HG03565 (cell line): ENCODE measurements around the gene TBC1D9B.

ENCODE experiments used
- ATAC-seq: cut with Tn5 transposase; IDR thresholded peaks from one replicate; pipeline ENCODE4 v1.9.1; 2021; ENCODE audit warnings: mild to moderate bottlenecking, moderate library complexity; ENCODE audit not compliant: unreplicated experiment

The TBC1D9B gene

DNA sequence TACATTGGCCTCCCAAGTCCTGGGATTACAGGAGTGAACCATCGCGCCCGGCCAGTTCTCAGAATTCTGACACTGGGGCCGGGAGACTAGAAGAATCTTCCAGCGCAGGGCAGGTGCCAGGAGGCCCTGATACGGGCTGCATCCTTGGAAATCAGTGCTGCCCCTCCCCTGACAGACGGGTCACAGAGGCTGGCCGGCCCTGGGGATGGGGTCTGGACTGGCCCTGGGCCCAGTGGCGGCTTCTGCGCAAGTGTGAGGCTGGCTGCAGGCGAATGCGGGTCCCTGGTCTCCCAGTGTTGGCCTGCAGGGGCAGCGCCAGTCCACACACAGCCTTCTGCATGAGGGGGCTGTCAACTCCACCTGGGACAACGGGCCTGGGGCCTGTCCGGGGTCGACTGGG is 831 bp upstream of the TBC1D9B start:
- ATAC-seq = no peak

DNA sequence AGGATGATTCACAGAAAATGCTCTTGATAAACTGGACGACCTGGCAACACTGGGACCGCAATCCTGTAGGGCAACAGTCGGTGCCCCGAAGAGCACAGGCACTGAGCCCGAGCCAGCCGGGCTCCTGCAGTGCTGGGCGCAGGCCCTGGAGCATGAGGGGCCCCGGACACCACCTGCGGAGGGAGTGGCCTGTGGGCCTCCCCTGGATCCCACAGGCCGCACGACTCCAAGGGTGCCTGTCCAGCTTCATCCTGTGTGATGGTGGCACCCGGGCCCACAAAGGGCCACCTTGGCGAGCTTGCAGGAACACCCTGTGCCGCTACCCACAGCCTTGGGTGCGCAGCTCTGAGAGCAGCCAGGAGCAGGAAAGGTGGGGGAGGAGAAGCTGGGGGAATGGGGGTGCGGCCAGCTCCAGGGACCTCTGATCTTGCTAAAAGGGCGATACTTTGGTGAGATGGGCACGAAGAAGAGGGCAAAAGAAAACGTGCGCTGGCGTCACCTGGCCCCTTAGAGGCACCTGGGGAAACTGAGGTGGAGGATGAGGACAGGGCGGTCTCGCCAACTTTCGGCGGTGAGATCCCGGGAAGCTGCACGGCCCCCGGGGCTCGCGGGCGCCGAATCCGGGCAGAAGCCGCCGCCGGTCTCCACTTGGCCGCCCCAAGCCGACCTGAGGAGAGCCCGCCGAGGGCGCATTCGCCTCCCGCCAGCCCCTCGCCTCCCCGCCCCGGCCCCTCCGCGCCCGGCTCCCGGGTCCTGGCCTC is 722 bp downstream of the TBC1D9B start:
- ATAC-seq = no peak

DNA sequence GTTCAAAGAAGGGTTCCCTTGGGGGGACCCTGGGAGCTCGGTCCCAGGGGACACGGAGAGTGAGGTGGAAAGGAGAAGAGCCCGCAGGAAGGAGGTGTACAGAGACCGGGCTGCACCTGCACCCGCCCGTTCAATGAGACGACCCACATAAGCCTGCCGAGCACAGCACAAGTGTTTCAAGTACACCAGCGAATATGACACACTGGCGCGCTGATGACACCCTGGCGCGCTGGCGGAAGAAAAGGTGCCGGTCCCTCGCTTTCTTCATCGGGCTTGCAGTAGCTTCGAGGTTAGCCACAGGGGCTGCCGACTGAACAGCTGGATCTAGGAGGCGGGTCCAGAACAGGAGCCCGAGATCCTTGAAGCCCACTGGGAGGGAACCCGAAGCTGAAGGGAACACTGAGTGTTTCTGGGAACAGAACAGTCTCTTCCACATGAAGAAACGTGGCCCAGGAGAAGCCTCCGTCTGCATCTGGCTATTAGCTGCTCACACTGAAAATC is 1.4 kb downstream of the TBC1D9B start:
- no peak for ATAC-seq

DNA sequence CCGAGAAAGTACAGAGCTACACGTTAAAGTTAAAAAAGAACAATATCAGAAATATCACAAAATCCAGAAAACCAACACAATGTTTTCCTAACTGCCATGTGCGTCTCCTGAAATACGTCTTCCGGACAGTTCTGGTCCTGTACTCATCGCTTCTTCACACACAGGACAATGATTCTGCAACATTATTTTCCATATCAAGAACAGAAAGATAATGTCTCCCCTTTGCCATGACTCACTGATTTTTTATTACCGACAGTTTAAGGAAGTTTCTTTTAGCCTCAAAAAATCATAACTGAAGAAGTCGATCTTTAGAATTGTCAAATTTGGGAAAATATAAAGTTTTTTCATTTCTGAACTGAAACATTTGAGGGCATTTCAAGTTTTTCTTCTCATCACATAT is 2.5 kb downstream of the TBC1D9B start:
- no peak for ATAC-seq

DNA sequence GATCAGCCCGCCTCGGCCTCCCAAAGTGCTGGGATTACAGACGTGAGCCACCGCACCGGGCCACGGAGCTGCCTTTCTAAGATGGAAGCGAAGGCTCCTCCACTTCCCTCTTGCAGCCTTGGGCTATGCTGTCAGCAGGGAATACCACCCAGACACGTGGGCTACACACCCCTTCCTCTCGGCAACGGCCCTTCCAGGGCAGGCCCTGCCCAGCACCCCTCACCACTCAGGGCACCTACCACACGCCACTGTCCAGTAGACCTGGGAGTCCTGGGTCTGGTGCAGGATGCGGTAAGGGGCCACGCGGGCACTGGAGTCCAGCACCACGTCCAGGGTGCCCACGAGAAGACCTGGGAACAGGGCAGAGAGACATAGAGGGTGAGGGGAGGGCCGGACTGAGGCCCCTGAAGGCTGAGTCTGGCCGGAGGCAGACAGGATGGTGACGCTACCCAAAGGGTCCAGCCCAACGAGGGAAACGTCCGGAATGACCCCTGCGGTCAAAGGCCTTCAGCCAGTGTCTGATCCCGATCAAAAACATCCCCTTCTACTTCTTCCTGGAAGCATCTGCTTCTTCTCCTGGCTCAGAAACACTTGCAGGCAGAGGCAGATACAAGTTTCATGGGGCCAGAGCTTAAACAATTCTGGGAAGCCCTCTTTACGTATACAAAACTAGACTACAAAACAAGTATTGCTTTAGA is 3.1 kb downstream of the TBC1D9B start:
- no peak for ATAC-seq

DNA sequence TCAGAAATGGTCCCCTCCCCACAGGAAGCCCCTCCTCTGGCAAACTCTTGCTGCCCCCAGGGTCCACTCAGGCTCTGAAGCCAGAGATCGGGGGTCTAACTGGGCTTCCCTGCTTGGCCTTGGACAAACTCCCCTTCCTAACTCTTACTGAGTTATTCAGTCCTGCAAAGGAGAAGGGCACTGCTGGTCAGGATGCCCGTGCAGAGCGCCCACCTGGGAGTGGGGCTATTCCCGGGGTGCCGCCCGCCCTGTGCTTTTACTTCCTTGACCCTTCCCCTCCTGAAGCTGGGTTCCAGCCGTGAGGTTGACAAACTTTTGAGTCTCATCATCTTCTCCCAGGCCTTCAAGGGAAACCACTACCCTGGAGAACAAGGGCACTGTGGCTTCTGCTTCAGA is 4.9 kb downstream of the TBC1D9B start:
- no peak for ATAC-seq

DNA sequence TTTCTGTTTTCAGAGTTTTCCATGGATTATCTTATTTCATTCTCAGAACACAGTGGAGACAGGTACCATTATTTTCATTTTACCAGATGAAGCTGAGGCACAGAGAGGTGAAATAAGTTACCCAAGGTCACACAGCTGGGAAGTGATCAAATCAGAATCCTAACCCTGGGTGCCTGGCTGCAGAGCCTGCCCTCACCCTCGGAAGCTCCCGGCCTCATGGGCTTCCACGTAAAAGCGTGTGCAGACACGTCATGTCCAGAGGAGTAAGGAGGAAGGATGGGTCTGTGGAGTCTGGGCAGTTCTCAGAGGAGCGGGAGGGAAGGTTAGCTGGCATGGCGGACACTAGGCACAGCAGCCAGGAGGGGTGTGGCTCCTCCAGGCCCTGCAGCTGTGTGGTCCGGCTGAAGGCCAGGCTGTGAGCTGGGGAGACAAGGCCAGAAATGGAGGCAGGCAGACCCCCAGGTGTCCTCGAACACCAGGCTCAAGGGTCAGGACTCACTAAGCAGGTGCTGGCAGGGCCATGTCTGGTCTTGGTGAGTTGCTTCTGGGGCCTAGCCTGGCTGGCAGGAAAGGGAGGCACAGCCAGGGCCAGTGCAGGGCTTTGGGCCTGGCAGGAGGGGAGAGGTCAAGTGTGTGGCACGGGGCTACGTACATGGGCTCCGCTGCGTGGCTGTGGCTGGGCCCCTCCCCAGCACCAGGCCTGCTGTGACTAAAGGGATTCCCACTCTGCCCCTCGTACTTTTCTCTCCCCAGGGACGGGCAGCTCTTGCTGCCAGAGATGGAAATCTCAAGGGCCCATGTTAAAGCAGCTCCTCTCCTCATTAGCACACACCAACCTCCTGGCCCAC is 5.6 kb downstream of the TBC1D9B start:
- no peak for ATAC-seq

DNA sequence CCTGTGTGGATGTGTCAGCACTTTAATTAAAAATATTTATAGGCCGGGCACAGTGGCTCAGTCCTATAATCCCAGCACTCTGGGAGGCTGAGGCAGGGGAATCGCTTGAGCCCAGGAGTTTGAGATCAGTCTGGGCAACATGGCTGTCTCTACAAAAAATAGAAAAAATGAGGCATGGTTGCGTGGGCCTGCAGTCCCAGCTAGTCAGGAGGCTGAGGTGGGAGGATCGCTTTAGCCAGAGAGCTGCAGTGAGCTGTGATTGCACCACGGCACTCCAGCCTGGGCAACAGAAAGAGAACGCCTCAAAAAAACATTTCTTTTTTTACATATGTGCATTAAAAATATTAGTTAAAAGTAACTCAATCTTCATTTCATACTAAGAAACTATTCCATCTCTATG is 6.2 kb downstream of the TBC1D9B start:
- no peak for ATAC-seq

DNA sequence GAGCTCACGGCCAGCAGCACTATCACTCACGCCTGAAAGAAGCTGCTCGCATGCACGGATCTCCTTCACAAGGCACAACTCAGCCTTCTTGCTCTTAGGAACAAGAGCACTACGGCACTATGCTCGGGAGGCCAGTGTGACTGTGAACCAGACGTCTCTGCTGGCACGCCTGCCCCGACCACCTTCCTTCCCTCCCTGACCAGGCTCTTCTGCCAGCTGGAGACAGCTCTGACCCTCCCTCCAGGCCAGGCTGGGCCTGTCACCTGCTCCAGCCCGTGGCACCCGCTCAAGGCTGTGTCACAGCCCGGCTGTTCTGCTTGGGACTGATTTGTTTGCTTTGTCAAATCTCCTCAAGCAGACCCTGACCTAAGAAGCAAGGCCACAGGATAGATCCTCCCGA is 7.0 kb downstream of the TBC1D9B start:
- no peak for ATAC-seq

DNA sequence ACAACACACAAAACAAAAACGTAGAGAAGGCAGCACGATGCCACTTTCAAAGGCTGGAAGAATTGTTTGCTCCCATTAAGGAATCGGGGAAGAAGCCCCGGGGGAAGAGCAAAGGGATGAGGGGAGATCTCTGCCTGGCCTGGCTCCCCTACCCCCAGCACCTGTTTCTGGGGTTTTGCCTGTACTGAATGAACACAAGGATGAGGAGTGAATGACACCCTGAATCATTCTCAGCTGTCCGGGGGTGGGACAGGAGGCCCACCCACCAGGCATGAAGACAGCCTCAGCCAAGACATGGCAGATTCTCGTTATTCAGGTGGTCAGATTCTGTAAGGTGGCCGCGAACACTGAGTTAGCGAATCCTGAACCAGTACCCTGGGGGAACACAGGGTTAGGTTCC is 7.5 kb downstream of the TBC1D9B start:
- ATAC-seq = no peak

DNA sequence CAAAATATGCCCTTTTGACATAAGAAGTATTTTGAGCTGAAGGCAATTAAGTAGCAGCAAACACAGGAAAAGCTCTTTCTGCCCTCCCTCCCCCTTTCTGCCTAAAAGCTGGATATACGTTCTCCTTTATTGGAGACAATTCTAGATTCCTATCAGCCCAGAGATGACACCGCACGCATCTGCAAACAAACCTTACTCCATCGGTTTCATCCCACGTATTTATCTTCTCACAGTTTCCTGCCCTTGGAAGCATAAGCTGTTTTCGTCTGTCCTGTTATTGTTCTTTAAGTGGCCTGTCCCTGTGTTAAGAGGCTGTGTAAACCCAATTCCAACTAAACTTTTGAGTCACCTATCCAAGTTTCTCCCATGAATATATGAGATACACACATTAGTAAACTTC is 11.8 kb downstream of the TBC1D9B start:
- no peak for ATAC-seq

DNA sequence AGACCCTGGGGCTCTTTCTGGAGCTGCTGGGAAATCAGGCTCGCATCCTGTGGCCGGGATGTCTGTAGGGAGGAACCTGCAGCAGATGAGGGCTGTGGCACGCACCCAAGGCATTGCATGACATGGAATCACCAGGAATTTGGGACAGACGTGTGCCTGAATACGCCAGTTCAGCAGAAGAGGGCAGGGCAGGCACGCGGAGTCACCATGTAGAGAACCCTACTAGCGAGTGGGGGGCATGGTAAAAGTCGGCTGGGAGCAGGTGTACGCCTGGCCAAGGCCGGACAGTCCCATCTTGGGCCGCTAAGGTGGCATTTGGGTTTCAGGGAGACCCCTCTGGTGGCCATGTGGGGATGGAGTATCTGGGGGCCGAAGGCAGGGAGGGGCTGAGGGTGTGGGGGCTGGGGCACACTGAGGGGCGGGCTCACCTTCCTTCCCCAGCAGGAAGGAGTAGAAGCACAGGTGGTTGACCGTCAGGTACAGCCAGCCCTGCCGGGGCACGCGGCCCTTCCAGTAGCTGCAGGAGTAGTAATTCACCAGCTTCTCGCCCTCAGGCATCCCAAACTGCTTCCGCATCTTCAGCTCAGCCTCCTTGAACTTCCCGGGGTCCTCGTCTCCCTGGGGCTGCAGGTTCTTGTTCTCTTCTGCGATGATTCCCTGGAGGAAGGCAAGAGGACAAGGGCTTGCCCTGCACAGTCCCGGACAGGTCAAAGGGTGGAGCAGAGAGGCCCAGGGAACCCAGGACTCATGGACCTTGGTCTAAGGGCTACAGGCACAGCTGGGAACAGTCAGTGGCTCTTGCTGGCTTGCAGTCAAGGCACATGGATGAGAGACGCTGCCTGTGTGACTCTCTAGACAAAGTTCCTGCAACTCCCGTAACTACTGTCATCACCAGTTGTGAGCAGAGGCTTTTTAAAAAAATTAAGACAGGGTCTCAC is 13.5 kb downstream of the TBC1D9B start:
- no peak for ATAC-seq

DNA sequence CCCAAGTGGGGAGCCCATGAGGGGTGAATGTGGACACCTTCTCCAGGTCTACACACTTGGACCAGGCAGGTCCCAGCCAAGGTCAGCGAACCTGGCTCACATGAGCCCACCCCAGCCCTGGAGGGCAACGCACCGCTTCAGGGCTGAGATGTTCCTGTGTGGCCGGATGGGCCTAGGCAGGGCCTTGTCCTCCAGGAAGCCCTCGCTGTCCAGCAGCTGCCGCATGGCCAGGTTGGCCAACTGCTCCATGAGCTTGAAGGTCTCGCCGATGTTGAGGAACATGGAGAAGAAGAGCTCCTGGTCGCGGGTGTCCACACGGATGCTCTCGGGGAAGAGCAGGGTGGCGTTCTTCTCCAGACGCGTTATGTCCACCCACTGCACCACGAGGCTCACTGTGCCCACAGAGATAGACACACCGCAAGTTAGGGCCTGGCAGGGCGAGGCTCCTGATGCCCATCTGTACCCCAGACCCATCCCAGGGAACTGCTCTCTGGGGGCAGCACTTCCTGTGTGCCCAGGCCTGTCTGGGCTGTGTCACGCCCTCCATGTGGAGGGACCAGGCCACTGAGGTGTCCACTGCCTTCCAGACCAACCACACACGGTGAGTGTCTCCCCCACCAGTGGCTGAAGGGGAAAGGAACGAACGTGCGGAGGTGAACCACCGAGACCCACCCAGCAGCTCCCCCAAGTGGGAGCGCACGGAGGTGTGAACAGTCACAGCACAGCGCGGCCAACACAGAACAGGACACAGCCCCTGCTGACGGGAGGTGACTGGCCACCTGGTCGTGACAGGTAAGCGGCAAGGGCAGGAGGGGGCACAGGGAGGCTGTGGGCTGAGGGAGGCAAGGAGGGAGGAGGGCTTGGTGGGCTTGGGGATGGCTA is 14.4 kb downstream of the TBC1D9B start:
- ATAC-seq = no peak

DNA sequence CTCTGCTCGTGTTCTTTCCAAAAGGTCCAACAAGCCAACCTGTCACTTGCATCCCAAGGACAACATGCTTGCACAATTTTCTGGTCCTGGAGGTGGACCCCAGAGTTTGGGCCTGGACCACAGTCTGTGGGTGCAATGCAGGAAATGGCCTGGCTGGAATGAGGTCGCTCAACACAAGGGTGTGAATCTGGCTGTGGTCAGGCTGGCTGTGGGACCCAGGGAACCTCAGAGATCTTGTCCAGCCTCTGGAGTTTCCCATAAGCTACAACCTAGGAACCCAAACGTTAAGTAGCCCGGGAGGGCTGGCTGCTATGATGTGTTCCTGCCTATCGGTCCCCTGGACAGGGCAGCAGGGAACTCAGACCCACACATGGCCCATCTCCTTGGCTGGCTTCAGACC is 15.4 kb downstream of the TBC1D9B start:
- ATAC-seq = no peak

DNA sequence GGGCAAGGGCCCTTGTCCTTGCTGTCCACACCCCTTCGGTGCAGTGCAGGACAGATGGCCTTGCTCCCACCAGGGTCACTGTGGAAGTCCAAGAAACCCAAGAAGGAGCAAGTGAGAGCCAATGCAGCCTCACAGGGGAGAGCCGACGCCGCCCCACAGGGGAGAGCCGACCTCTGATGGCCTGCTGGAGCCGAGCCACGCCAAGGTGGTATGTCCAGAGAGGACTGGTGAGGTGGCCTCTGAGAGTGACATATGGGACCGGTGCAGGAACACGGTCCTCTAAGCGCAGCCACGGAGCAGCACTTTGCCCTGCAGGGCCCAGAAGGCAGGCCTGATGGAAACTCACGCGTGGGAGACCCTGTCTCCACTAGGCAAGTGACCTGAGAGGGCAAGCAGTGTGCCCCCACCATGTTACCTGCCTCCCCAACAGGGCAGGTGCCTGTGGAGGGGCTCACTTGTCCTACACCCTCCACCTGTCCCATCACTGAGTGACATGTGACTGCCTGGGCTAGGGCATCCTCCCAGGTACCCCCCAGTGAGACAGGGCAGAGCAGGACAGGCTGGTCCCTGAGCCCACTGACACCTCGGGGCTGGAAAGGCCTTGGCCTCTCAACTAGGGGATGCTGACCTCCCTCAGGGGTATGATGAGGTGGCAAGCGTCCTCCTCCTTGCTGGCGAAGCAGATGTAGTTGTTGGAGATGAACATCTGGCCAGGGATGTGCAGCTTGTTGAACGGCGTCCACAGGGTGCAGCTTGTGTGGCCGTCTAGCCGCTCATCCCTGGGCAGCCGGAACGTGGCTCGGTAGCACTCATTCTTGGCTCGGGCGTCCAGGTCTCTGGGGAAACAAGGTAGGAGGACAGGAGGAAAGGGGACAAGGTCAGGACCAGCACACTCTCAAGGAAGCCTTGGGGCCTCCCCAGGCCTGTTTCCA is 16.7 kb downstream of the TBC1D9B start:
- no peak for ATAC-seq

DNA sequence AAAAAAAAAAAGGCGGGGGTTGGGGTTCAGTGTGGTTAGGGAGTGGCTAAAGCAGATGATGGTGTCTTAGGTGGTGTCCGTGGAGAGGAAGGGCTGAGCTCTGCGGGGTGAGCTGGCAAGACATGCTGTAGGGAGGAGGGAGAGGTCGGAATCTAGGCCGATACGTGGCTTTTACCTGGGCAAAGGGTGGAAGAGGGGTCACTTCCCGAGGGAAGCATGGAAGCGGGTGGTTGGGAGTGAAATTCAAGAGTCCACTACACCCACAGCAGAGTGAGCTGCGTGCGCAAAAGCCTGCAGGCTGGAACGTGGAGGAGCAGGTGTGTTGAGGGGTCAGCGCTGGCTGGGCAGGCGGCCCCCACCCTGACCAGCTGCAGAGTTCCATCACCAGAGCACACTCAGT is 17.8 kb downstream of the TBC1D9B start:
- ATAC-seq = no peak

DNA sequence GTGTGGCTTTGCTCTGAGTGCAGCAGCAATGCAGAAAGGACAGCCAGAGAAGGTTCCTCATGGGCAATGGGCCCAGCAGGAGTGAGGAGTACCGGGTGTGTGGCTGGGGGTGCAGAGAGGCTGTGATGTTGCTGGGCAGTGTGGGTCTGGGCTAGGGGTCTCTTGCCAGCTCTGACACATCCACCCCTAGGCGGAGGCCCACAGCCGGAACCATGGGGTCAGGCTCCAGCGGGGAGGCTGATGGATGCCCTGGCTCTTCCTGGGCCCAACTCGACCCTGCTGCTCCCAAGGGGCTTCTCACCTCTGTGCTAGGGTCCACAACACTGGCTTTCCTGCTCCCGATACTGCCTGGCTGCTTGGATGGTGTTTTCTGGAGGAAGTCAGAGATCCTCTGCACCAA is 19.9 kb downstream of the TBC1D9B start:
- no peak for ATAC-seq

DNA sequence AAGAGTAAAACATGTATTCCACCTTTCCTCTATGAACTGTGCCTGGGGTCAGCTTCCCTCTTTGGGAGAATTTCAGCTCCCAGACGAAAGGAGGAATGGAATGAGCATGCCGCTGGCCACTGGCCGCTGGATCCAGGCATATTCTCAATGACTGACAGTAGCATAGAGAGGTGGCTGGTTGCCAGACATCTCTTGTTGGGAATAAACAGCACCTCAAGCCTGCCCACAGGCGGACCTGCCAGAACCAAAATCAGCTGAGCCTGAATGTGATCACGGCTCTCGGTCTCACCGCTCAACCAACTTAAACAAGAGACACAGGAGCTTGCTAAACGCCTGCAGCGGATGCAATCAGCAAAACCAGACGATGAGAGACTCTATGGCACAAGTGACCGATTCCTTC is 20.6 kb downstream of the TBC1D9B start:
- no peak for ATAC-seq
